Activated CD8-positive, alpha-beta memory T cell treated with anti-CD3 and anti-CD28 coated beads, Interleukin-2, amount 50 U/mL, for 4 hours (primary cell): ENCODE results near the gene HCRTR1.

Source experiments
- DNase-seq: peaks from one replicate; pipeline ENCODE4 v3.0.0-alpha.2; 2020

Gene HCRTR1

GRCh38 chr1:31617218-31617915 is at the start of gene HCRTR1:
Gene HCRTR1 (plus strand): TSS chr1:31617689. CDS start chr1:31619193, 1,504 bp downstream.
- no peak for DNase-seq

- no peak for DNase-seq
Measured at GRCh38 chr1:31567956-31568570, 49.4 kb upstream of the HCRTR1 start.

GRCh38 chr1:31568895-31569595 is 48.4 kb upstream of the HCRTR1 start:
- no peak for DNase-seq

- DNase-seq: no peak
Measured at GRCh38 chr1:31569596-31570173, 47.8 kb upstream of the HCRTR1 start.

- DNase-seq: no peak
Measured at GRCh38 chr1:31570228-31570627, 47.3 kb upstream of the HCRTR1 start.

GRCh38 chr1:31570906-31571305 is 46.6 kb upstream of the HCRTR1 start:
- DNase-seq: no peak

GRCh38 chr1:31571340-31572295 is 45.9 kb upstream of the HCRTR1 start:
- no peak for DNase-seq

- DNase-seq: no peak
Measured at GRCh38 chr1:31572323-31573104, 45.0 kb upstream of the HCRTR1 start.

- no peak for DNase-seq
Measured at GRCh38 chr1:31573261-31573660, 44.2 kb upstream of the HCRTR1 start.

GRCh38 chr1:31574749-31575368 is 42.6 kb upstream of the HCRTR1 start:
- DNase-seq: no peak

GRCh38 chr1:31575369-31576140 is 41.9 kb upstream of the HCRTR1 start:
- no peak for DNase-seq

GRCh38 chr1:31576201-31576669 is 41.3 kb upstream of the HCRTR1 start, which contains the start of gene TINAGL1:
Gene TINAGL1 (plus strand): TSS chr1:31576515. CDS start chr1:31577149, 634 bp downstream.
- DNase-seq: no peak

- no peak for DNase-seq
Measured at GRCh38 chr1:31576743-31577455, 40.6 kb upstream of the HCRTR1 start.

GRCh38 chr1:31577515-31578192 is 39.8 kb upstream of the HCRTR1 start:
- no peak for DNase-seq

GRCh38 chr1:31579374-31579773 is 38.1 kb upstream of the HCRTR1 start:
- no peak for DNase-seq

- no peak for DNase-seq
Measured at GRCh38 chr1:31580513-31580870, 37.0 kb upstream of the HCRTR1 start.

GRCh38 chr1:31580891-31581603 is 36.4 kb upstream of the HCRTR1 start:
- no peak for DNase-seq
